Activated CD4-positive, alpha-beta T cell treated with anti-CD3 and anti-CD28 coated beads for 4 hours (primary cell): ENCODE measurements around the gene PJA2.

Experiments used
- DNase-seq, 2 donors: peaks; one replicate each; pipeline ENCODE4 v3.0.0-alpha.2; 2020

PJA2 gene

GRCh38 chr5:109349388-109349787 is 60.4 kb downstream of the PJA2 start:
- no peak for DNase-seq

- DNase-seq: no peak
Measured at GRCh38 chr5:109347252-109347888, 62.4 kb downstream of the PJA2 start.

GRCh38 chr5:109345699-109346098 is 64.1 kb downstream of the PJA2 start:
- DNase-seq: no peak

- no peak for DNase-seq
Measured at GRCh38 chr5:109340351-109340750, 69.4 kb downstream of the PJA2 start.

- DNase-seq: no peak
Measured at GRCh38 chr5:109335114-109335513, 74.7 kb downstream of the PJA2 start.

- DNase-seq: no peak
Measured at GRCh38 chr5:109334056-109334455, 75.7 kb downstream of the PJA2 start.

GRCh38 chr5:109329333-109330237 is 80.2 kb downstream of the PJA2 start:
- DNase-seq: no peak

- DNase-seq: no peak
Measured at GRCh38 chr5:109328626-109329025, 81.1 kb downstream of the PJA2 start.

GRCh38 chr5:109327570-109327969 is 82.2 kb downstream of the PJA2 start:
- DNase-seq: no peak

GRCh38 chr5:109326919-109327318 is 82.9 kb downstream of the PJA2 start:
- no peak for DNase-seq

- no peak for DNase-seq
Measured at GRCh38 chr5:109325456-109325855, 84.3 kb downstream of the PJA2 start.

GRCh38 chr5:109324931-109325330 is 84.8 kb downstream of the PJA2 start:
- DNase-seq: no peak

GRCh38 chr5:109324351-109324750 is 85.4 kb downstream of the PJA2 start:
- no peak for DNase-seq

GRCh38 chr5:109322694-109323093 is 87.1 kb downstream of the PJA2 start:
- no peak for DNase-seq

GRCh38 chr5:109319351-109319750 is 90.4 kb downstream of the PJA2 start:
- DNase-seq: no peak

- no peak for DNase-seq
Measured at GRCh38 chr5:109318455-109319108, 91.2 kb downstream of the PJA2 start.

- DNase-seq: no peak
Measured at GRCh38 chr5:109316634-109317033, 93.1 kb downstream of the PJA2 start.

- DNase-seq: no peak
Measured at GRCh38 chr5:109315245-109315644, 94.5 kb downstream of the PJA2 start.

- no peak for DNase-seq
Measured at GRCh38 chr5:109313127-109313526, 96.6 kb downstream of the PJA2 start.

- no peak for DNase-seq
Measured at GRCh38 chr5:109312695-109313094, 97.1 kb downstream of the PJA2 start.

- DNase-seq: no peak
Measured at GRCh38 chr5:109310315-109310714, 99.5 kb downstream of the PJA2 start.

- no peak for DNase-seq
Measured at GRCh38 chr5:109309326-109310063, 100.3 kb downstream of the PJA2 start.

GRCh38 chr5:109307951-109308350 is 101.8 kb downstream of the PJA2 start:
- DNase-seq: no peak
